ENCODE measurements around the gene PDE7B. TPM values are rescaled to one million over a fixed set of nuclear protein-coding genes. Genes with fewer than 3 reads are reported as not detected.

Gene PDE7B
- total RNA-seq, 1 donor from 2014 or later: 14.6 TPM

GRCh38 chr6:135890876-135891275 lies 39.4 kb downstream of the PDE7B start:
- no peak for DNase-seq

- no peak for DNase-seq
Measured at GRCh38 chr6:135891710-135892109, 40.2 kb downstream of the PDE7B start.

GRCh38 chr6:135895231-135895911 lies 43.9 kb downstream of the PDE7B start:
- DNase-seq: peak; percentile 34

GRCh38 chr6:135897087-135897486 lies 45.6 kb downstream of the PDE7B start:
- no peak for DNase-seq

- DNase-seq: peak; percentile 83
Measured at GRCh38 chr6:135901774-135902524, 50.4 kb downstream of the PDE7B start.

GRCh38 chr6:135902756-135903331 lies 51.3 kb downstream of the PDE7B start:
- no peak for DNase-seq

- DNase-seq: no peak
Measured at GRCh38 chr6:135904666-135905065, 53.2 kb downstream of the PDE7B start.

GRCh38 chr6:135905604-135906300 lies 54.3 kb downstream of the PDE7B start:
- DNase-seq: peak; percentile 24

- DNase-seq: no peak
Measured at GRCh38 chr6:135906542-135906941, 55.0 kb downstream of the PDE7B start.

GRCh38 chr6:135906972-135907465 lies 55.5 kb downstream of the PDE7B start:
- DNase-seq: peak; percentile 42

GRCh38 chr6:135909737-135910387 lies 58.4 kb downstream of the PDE7B start:
- peak; percentile 21 for DNase-seq

- no peak for DNase-seq
Measured at GRCh38 chr6:135910790-135911618, 59.5 kb downstream of the PDE7B start.

GRCh38 chr6:135913785-135914184 lies 62.3 kb downstream of the PDE7B start:
- no peak for DNase-seq

GRCh38 chr6:135919026-135919425 lies 67.5 kb downstream of the PDE7B start:
- no peak for DNase-seq

GRCh38 chr6:135920689-135921088 lies 69.2 kb downstream of the PDE7B start:
- DNase-seq: no peak

- DNase-seq: peak; percentile 14
Measured at GRCh38 chr6:135921188-135921587, 69.7 kb downstream of the PDE7B start.

GRCh38 chr6:135922174-135922573 lies 70.7 kb downstream of the PDE7B start:
- peak; percentile 82 for DNase-seq

- DNase-seq: peak; percentile 69
Measured at GRCh38 chr6:135922746-135923145, 71.2 kb downstream of the PDE7B start.

- no peak for DNase-seq
Measured at GRCh38 chr6:135932651-135933050, 81.2 kb downstream of the PDE7B start.

GRCh38 chr6:135935941-135936601 lies 84.6 kb downstream of the PDE7B start:
- DNase-seq: peak; percentile 53

GRCh38 chr6:135936606-135937005 lies 85.1 kb downstream of the PDE7B start:
- DNase-seq: peak; percentile 58

Data from tongue (tissue), 2 donors.